Liver (tissue), 3 donors: ENCODE results near the gene MMP2.

Experiments used
- GABPA ChIP-seq, 2 donors: IDR thresholded peaks in 1 of 2; conservative IDR thresholded peaks in 1 of 2; 2 replicates each; pipeline ENCODE4 v1.6.1; 2016; ENCODE audit warnings: antibody characterized with exemption in 2 of 2, mild to moderate bottlenecking in 1 of 2, moderate library complexity in 1 of 2
- JUND ChIP-seq, 2 donors: IDR thresholded peaks; 2 replicates each; pipeline ENCODE4 v1.6.1; 2016; ENCODE audit warnings: antibody characterized with exemption in 2 of 2
- RXRA ChIP-seq, 2 donors: IDR thresholded peaks; 2 replicates each; pipeline ENCODE4 v1.6.1; 2017 to 2018; ENCODE audit warnings: antibody characterized with exemption in 2 of 2, mild to moderate bottlenecking in 1 of 2
- TAF1 ChIP-seq: conservative IDR thresholded peaks from 2 replicates; pipeline ENCODE4 v1.6.1; 2016; ENCODE audit warnings: antibody characterized with exemption, mild to moderate bottlenecking
- TF ChIP-seq, protein P1 (sequence below): IDR thresholded peaks from 2 replicates; pipeline ENCODE4 v1.6.1; 2016; ENCODE audit warnings: antibody characterized with exemption
- TF ChIP-seq, protein P2 (sequence below): fragments of 150-350 bp; IDR thresholded peaks from 2 replicates; pipeline ENCODE4 v1.5.1; 2017; ENCODE audit warnings: improper control_type of control experiment, low read depth, low read length; ENCODE audit not compliant: missing input control
- TF ChIP-seq, protein P3 (sequence below): IDR thresholded peaks from 2 replicates; pipeline ENCODE4 v1.6.1; 2016; ENCODE audit warnings: antibody characterized with exemption, mild to moderate bottlenecking
- donor health status: healthy.
- donor health status: healthy.

DNA sequence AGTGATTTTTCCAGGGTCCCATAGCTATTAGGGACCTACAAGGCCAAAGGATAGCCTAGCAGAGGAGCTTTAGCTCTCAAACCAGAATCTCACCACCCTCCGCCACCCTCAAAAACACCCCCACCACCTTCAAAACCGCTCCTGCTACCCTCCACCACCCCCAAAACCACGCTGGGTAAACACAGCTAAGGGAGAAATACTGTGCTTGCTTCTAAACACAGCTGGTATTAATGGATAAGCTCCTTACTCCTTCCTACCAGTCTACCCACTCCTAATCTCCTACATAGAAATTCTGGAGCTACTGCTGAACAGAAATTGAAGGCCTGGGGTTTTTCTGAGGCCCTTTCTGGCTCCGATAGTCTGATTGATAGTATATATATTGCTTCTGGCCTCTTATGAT, 27.7 kb downstream of the MMP2 start:
- TF ChIP-seq, protein P1, sequence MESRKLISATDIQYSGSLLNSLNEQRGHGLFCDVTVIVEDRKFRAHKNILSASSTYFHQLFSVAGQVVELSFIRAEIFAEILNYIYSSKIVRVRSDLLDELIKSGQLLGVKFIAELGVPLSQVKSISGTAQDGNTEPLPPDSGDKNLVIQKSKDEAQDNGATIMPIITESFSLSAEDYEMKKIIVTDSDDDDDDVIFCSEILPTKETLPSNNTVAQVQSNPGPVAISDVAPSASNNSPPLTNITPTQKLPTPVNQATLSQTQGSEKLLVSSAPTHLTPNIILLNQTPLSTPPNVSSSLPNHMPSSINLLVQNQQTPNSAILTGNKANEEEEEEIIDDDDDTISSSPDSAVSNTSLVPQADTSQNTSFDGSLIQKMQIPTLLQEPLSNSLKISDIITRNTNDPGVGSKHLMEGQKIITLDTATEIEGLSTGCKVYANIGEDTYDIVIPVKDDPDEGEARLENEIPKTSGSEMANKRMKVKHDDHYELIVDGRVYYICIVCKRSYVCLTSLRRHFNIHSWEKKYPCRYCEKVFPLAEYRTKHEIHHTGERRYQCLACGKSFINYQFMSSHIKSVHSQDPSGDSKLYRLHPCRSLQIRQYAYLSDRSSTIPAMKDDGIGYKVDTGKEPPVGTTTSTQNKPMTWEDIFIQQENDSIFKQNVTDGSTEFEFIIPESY: no peak
- TF ChIP-seq TAF1: no peak
- TF ChIP-seq, protein P2, sequence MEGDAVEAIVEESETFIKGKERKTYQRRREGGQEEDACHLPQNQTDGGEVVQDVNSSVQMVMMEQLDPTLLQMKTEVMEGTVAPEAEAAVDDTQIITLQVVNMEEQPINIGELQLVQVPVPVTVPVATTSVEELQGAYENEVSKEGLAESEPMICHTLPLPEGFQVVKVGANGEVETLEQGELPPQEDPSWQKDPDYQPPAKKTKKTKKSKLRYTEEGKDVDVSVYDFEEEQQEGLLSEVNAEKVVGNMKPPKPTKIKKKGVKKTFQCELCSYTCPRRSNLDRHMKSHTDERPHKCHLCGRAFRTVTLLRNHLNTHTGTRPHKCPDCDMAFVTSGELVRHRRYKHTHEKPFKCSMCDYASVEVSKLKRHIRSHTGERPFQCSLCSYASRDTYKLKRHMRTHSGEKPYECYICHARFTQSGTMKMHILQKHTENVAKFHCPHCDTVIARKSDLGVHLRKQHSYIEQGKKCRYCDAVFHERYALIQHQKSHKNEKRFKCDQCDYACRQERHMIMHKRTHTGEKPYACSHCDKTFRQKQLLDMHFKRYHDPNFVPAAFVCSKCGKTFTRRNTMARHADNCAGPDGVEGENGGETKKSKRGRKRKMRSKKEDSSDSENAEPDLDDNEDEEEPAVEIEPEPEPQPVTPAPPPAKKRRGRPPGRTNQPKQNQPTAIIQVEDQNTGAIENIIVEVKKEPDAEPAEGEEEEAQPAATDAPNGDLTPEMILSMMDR: no peak
- TF ChIP-seq, protein P3, sequence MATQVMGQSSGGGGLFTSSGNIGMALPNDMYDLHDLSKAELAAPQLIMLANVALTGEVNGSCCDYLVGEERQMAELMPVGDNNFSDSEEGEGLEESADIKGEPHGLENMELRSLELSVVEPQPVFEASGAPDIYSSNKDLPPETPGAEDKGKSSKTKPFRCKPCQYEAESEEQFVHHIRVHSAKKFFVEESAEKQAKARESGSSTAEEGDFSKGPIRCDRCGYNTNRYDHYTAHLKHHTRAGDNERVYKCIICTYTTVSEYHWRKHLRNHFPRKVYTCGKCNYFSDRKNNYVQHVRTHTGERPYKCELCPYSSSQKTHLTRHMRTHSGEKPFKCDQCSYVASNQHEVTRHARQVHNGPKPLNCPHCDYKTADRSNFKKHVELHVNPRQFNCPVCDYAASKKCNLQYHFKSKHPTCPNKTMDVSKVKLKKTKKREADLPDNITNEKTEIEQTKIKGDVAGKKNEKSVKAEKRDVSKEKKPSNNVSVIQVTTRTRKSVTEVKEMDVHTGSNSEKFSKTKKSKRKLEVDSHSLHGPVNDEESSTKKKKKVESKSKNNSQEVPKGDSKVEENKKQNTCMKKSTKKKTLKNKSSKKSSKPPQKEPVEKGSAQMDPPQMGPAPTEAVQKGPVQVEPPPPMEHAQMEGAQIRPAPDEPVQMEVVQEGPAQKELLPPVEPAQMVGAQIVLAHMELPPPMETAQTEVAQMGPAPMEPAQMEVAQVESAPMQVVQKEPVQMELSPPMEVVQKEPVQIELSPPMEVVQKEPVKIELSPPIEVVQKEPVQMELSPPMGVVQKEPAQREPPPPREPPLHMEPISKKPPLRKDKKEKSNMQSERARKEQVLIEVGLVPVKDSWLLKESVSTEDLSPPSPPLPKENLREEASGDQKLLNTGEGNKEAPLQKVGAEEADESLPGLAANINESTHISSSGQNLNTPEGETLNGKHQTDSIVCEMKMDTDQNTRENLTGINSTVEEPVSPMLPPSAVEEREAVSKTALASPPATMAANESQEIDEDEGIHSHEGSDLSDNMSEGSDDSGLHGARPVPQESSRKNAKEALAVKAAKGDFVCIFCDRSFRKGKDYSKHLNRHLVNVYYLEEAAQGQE: no peak
- TF ChIP-seq JUND (IDR thresholded peaks at IDR 0.05): no peak
- no peak for TF ChIP-seq RXRA (IDR thresholded peaks at IDR 0.05)
- no peak for TF ChIP-seq GABPA (IDR thresholded peaks at IDR 0.05 in 1 of 2, conservative IDR thresholded peaks at IDR 0.05 in 1 of 2)
